ENCODE measurements around the gene MR1. TPM values are rescaled to one million over a fixed set of nuclear protein-coding genes. Genes with fewer than 3 reads are reported as not detected.
A peak's percentile ranks its signal among the peaks of the same experiment; 100 is the strongest.

MR1 gene
- total and polyA plus RNA-seq, 9 of the 15 experiments (the other 6 are each of a cell fraction or from before 2014, with no cell fraction given), result 9.7 to 21.7 (median 15.6) TPM

DNA sequence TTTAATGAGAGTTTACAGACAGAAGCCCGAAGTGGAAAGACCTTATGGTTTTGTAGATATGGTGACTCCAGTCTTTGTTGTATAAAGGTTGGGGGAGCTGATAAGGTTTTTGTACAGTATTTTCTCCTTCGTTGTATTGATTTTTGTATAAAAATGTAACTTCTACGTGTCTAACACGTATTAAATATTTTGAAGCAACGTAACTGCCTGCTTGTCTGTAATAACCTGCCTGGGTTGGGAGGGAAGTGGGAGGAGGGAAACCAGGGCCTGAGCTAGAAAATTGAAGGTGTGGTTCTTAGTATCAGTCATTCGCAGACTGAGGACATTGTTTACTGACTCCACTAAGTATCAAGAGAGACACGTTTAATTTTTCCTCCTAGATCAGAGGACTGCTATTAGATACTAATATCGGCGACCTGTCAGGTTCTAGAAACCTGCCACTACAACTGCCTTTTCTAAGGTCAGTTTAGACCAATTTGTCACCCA, 56.9 kb downstream of the MR1 start (continued):
- no peak for TF ChIP-seq ZNF324 (CRISPR knock-in tag; IDR thresholded peaks at IDR 0.05)
- no peak for TF ChIP-seq ATF6 (CRISPR knock-in tag; IDR thresholded peaks at IDR 0.05)
- no peak for TF ChIP-seq TEAD1 (CRISPR knock-in tag; IDR thresholded peaks at IDR 0.05)
- no peak for TF ChIP-seq ZNF583 (CRISPR knock-in tag; IDR thresholded peaks at IDR 0.05)
- no peak for TF ChIP-seq NFE2 (IDR thresholded peaks at IDR 0.05; ENCODE audit: low read depth)
- TF ChIP-seq SOX6 (IDR thresholded peaks at IDR 0.05), result peak; percentile 67; the same call in 1 of the 2 replicates
- TF ChIP-seq NCOA1 (IDR thresholded peaks at IDR 0.05; ENCODE audit: low read depth), result no peak
- no peak for TF ChIP-seq ZNF57 (CRISPR knock-in tag; IDR thresholded peaks at IDR 0.05)
- TF ChIP-seq DACH1 (IDR thresholded peaks at IDR 0.05; ENCODE audit: partially characterized antibody), result peak; percentile 83
- TF ChIP-seq SMC3 (conservative IDR thresholded peaks at IDR 0.05; ENCODE audit: insufficient read depth, low read depth, low read length), result no peak
- TF ChIP-seq, protein P1, sequence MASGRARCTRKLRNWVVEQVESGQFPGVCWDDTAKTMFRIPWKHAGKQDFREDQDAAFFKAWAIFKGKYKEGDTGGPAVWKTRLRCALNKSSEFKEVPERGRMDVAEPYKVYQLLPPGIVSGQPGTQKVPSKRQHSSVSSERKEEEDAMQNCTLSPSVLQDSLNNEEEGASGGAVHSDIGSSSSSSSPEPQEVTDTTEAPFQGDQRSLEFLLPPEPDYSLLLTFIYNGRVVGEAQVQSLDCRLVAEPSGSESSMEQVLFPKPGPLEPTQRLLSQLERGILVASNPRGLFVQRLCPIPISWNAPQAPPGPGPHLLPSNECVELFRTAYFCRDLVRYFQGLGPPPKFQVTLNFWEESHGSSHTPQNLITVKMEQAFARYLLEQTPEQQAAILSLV (tag; IDR thresholded peaks at IDR 0.05), result no peak
- no peak for TF ChIP-seq TRIM28 (IDR thresholded peaks at IDR 0.05)
- peak; percentile 43; the same call in 1 of the 2 replicates for TF ChIP-seq PML (IDR thresholded peaks at IDR 0.05; ENCODE audit: low read length)
- no peak for TF ChIP-seq TAF1 (IDR thresholded peaks at IDR 0.05; ENCODE audit: control insufficient read depth, extremely low read depth, insufficient read depth, low read length, severe bottlenecking)
- no peak for TF ChIP-seq ESRRB (CRISPR knock-in tag; IDR thresholded peaks at IDR 0.05; ENCODE audit: borderline replicate concordance)
- peak; percentile 82 for TF ChIP-seq NCOR1 (IDR thresholded peaks at IDR 0.05)
- no peak for TF ChIP-seq ZNF668 (CRISPR knock-in tag; IDR thresholded peaks at IDR 0.05)
- TF ChIP-seq ZNF780A (CRISPR knock-in tag; IDR thresholded peaks at IDR 0.05), result no peak
- no peak; the same call in 1 of the 2 replicates for TF ChIP-seq GABPA (tag; conservative IDR thresholded peaks at IDR 0.05; ENCODE audit: low read depth)
- no peak for TF ChIP-seq POLR2G (IDR thresholded peaks at IDR 0.05; ENCODE audit: low read depth, low read length)
- TF ChIP-seq TAF7 (tag; IDR thresholded peaks at IDR 0.05), result no peak
- 0 out of 2 replicates have a peak, but pooled peaks have one; percentile 9 for TF ChIP-seq ZNF175 (CRISPR knock-in tag; IDR thresholded peaks at IDR 0.05; ENCODE audit: low read depth)
- TF ChIP-seq MNT (conservative IDR thresholded peaks at IDR 0.05), result peak; percentile 23 to 33; a peak in 1 of 4 replicates
- no peak for TF ChIP-seq ZNF785 (CRISPR knock-in tag; IDR thresholded peaks at IDR 0.05)
